OCI-LY3 (cell line): ENCODE measurements around the gene TRIO.

Source experiments
- EZH2phosphoT487 ChIP-seq: fragments of 200-600 bp; shearing (Covaris generic); IDR thresholded peaks from 2 replicates; pipeline ENCODE4 v1.6.1; 2018; ENCODE audit warnings: antibody characterized with exemption, mixed run types, low read depth
- TF ChIP-seq, protein P1 (sequence below): fragments of 200-600, 300-600 bp; sonication (generic); IDR thresholded peaks from 2 replicates; pipeline ENCODE4 v1.5.1; 2014; ENCODE audit warnings: antibody characterized with exemption, low read length, low read depth

DNA sequence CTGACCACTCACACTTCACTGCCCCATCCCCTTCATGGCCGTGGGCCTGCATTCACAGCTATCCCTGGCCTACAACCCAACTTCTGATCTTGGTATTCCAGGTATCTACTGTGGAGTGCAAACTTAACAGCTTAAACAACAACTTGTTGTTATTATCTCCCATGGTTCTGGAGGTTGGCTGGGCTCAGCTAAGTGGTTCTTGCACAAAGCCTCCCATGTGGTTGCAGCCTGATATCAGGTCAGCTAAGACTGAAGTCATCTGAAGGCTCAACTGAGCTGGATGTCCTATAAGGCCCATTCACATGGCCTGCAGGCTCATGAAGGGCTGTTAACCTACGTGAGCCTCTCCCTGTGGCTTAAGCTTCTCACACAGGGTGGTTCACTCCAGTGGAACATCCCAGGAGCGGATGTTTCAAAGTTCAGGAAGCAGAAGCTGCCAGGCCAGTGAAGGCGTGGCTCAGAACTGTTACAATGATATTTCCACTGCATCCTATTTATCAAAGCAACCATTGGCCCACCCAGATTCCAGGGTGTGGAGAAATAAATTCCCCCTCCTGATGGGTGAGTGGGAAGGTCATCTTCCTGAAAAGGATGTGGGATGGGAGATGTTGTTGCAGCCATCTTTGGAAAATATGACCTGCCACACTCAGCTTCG is 30.0 kb upstream of the TRIO start:
- TF ChIP-seq, protein P1, sequence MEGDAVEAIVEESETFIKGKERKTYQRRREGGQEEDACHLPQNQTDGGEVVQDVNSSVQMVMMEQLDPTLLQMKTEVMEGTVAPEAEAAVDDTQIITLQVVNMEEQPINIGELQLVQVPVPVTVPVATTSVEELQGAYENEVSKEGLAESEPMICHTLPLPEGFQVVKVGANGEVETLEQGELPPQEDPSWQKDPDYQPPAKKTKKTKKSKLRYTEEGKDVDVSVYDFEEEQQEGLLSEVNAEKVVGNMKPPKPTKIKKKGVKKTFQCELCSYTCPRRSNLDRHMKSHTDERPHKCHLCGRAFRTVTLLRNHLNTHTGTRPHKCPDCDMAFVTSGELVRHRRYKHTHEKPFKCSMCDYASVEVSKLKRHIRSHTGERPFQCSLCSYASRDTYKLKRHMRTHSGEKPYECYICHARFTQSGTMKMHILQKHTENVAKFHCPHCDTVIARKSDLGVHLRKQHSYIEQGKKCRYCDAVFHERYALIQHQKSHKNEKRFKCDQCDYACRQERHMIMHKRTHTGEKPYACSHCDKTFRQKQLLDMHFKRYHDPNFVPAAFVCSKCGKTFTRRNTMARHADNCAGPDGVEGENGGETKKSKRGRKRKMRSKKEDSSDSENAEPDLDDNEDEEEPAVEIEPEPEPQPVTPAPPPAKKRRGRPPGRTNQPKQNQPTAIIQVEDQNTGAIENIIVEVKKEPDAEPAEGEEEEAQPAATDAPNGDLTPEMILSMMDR, result no peak
- no peak for TF ChIP-seq EZH2phosphoT487
